Omental fat pad (tissue), 4 donors: ENCODE data around the gene ZNF23. TPM values are rescaled to one million over a fixed set of nuclear protein-coding genes. Genes with fewer than 3 reads are reported as not detected.
A peak's percentile ranks its signal among the peaks of the same experiment; 100 is the strongest.

Experiments used
- ATAC-seq: fragments of 150-250 bp; one replicate; pipeline ENCODE4 v1.9.1; 2016; ENCODE audit warnings: mild to moderate bottlenecking, moderate library complexity; ENCODE audit not compliant: low FRiP score
- DNase-seq: peaks from one replicate; pipeline ENCODE4 v3.0.0-alpha.2; 2019; ENCODE audit warnings: low spot score
- CTCF ChIP-seq, 3 donors: fragments of 450-650 bp; IDR thresholded peaks; one replicate each; pipeline ENCODE4 v1.5.1; 2016 to 2017; ENCODE audit warnings: antibody characterized with exemption in 3 of 3, mild to moderate bottlenecking in 3 of 3, moderate library complexity in 2 of 3
- total RNA-seq, 4 donors: library from RNA; depleted of rRNA; stranded (reverse); fragments of >200 nt; gene quantifications; one replicate each; pipeline ENCODE4 v1.1.0, GENCODE V29; 2016

ZNF23 gene
- total RNA-seq, 4 donors from 2014 or later: 4.1 to 10.1 (median 7.3) TPM

GRCh38 chr16:71410146-71410545 lies 51.9 kb downstream of the ZNF23 start:
- ATAC-seq (no peak), DNase-seq (no peak)
- no peak for TF ChIP-seq CTCF (IDR thresholded peaks at IDR 0.05)

GRCh38 chr16:71409011-71409775 lies 52.9 kb downstream of the ZNF23 start:
- no peak for DNase-seq
- ATAC-seq: peak; percentile 39
- no peak for TF ChIP-seq CTCF (IDR thresholded peaks at IDR 0.05)

GRCh38 chr16:71408536-71408935 lies 53.5 kb downstream of the ZNF23 start:
- TF ChIP-seq CTCF (IDR thresholded peaks at IDR 0.05): no peak
- no peak for DNase-seq
- ATAC-seq: no peak

GRCh38 chr16:71407731-71408130 lies 54.3 kb downstream of the ZNF23 start:
- no peak for ATAC-seq
- no peak for DNase-seq
- no peak for TF ChIP-seq CTCF (IDR thresholded peaks at IDR 0.05)

GRCh38 chr16:71406724-71407123 lies 55.3 kb downstream of the ZNF23 start:
- no peak for TF ChIP-seq CTCF (IDR thresholded peaks at IDR 0.05)
- ATAC-seq: no peak
- DNase-seq: no peak

- no peak for DNase-seq
- no peak for TF ChIP-seq CTCF (IDR thresholded peaks at IDR 0.05)
Observed at GRCh38 chr16:71406316-71406715, 55.7 kb downstream of the ZNF23 start.

GRCh38 chr16:71404364-71404763 lies 57.7 kb downstream of the ZNF23 start:
- no peak for TF ChIP-seq CTCF (IDR thresholded peaks at IDR 0.05)
- ATAC-seq: no peak
- DNase-seq: no peak

More at GRCh38 chr16:71406316-71406715, 55.7 kb downstream of the ZNF23 start:
- ATAC-seq: no peak
